ENCODE data around the gene COMMD10. TPM values are rescaled to one million over a fixed set of nuclear protein-coding genes. Genes with fewer than 3 reads are reported as not detected.

COMMD10 gene
- total RNA-seq, 1 donor from 2014 or later: 44.4 TPM

DNA sequence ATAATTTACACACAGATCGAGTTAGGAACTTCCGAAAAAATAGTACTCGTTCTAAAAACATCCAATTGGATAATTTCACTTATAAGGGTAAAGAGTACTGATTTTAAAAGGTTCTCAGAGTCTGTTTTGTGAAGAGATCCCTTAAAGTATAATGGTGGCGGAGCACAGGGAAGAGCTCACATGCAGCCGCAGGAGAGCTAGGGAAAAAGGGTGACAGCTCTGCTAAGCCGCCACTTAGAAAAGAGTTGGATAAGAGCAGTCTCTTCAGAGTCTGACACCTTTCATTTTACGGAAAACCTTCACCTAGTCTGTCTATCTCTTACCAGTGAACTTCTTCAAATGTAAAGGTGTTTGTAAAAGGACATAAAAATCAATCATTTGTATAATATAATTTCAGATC is 149.9 kb downstream of the COMMD10 start:
- Mint-ChIP-seq H3K4me1 (no peaks in the 10 kb centered on the region), H3K9me3 (no peaks in the 10 kb centered on the region), H3K27ac (no peak overlapping the region), H3K36me3 (ENCODE audit: low read depth) (peaks cover 25% of the 10 kb centered on the region), H3K27me3 (no peaks in the 10 kb centered on the region), H3K4me3 (no peak overlapping the region)
- DNase-seq: no peak
- POLR2A ChIA-PET: no interaction called here
- intact Hi-C loops (cut with micrococcal nuclease): no loop called here
- CTCF ChIA-PET: no interaction called here
- no peak for ATAC-seq (ENCODE audit: low read depth)
- TF ChIP-seq, protein P1, sequence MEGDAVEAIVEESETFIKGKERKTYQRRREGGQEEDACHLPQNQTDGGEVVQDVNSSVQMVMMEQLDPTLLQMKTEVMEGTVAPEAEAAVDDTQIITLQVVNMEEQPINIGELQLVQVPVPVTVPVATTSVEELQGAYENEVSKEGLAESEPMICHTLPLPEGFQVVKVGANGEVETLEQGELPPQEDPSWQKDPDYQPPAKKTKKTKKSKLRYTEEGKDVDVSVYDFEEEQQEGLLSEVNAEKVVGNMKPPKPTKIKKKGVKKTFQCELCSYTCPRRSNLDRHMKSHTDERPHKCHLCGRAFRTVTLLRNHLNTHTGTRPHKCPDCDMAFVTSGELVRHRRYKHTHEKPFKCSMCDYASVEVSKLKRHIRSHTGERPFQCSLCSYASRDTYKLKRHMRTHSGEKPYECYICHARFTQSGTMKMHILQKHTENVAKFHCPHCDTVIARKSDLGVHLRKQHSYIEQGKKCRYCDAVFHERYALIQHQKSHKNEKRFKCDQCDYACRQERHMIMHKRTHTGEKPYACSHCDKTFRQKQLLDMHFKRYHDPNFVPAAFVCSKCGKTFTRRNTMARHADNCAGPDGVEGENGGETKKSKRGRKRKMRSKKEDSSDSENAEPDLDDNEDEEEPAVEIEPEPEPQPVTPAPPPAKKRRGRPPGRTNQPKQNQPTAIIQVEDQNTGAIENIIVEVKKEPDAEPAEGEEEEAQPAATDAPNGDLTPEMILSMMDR (IDR thresholded peaks at IDR 0.05): no peak

DNA sequence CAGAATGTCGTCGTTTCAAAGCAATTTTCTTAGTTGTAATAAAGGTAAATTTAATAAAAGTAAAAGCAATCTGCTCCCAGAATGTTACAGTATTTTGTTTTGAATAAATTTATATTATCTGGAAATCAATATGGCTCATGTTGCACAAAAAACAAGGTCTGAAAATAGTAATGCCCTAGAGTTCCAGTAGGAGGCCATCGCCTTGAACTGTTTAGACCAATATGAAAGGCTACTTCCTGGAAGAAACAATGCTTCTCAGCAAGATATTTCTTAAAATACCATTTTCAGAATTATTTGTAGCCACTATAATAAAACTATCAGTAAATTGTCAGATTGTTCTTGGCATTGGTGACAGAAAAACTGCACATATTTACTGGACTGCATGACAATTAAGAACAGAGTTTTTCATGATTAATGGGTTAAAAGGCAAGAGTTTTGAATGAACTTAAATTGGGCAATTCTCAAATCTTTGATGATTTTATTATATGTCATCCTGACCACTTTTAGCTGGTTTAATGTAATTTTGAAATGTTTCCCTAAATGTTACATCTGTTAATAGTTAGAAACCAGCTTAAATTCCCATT is 153.2 kb downstream of the COMMD10 start:
- ATAC-seq (ENCODE audit: low read depth) (no peak), DNase-seq (no peak)
- H3K9me3 Mint-ChIP-seq: peaks cover under 1% of the 10 kb centered on the region
- intact Hi-C loops (cut with micrococcal nuclease): no loop called here
- H3K4me1 Mint-ChIP-seq: no peaks in the 10 kb centered on the region
- TF ChIP-seq, protein P1 (IDR thresholded peaks at IDR 0.05): no peak
- POLR2A ChIA-PET: no interaction called here
- CTCF ChIA-PET: no interaction called here
- H3K4me3 Mint-ChIP-seq: no peak overlapping the region
- H3K36me3 Mint-ChIP-seq (ENCODE audit: low read depth): peaks cover 42% of the 10 kb centered on the region
- no peaks in the 10 kb centered on the region for H3K27me3 Mint-ChIP-seq
- H3K27ac Mint-ChIP-seq: no peak overlapping the region

DNA sequence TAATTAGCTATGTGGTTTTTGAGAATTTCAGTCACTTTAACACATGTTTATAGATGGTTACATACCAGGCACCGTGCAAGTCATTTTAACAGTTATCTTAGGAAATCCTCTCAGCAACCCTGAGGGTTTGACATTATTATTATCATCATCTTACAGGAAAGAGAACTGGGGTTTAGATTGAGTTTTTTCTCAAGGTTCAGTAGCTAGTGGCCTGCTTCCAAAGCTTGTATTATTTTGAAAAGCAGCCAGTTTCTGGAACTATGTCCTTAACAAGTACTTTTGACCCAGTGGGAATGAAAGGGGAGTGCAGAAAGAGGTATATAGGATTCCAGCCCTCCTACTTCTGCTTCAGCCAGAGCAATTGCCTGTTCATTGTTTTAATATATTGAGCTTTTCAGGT is 157.5 kb downstream of the COMMD10 start:
- ChIA-PET CTCF (no interaction called here), POLR2A (no interaction called here)
- H3K4me1 Mint-ChIP-seq: no peaks in the 10 kb centered on the region
- ATAC-seq (ENCODE audit: low read depth) (no peak), DNase-seq (no peak)
- TF ChIP-seq, protein P1 (IDR thresholded peaks at IDR 0.05): no peak
- no peak overlapping the region for H3K4me3 Mint-ChIP-seq
- H3K36me3 Mint-ChIP-seq (ENCODE audit: low read depth): peaks cover 54% of the 10 kb centered on the region
- H3K9me3 Mint-ChIP-seq: peaks cover 21% of the 10 kb centered on the region
- H3K27me3 Mint-ChIP-seq: no peaks in the 10 kb centered on the region
- intact Hi-C loops (cut with micrococcal nuclease): no loop called here
- H3K27ac Mint-ChIP-seq: no peak overlapping the region

DNA sequence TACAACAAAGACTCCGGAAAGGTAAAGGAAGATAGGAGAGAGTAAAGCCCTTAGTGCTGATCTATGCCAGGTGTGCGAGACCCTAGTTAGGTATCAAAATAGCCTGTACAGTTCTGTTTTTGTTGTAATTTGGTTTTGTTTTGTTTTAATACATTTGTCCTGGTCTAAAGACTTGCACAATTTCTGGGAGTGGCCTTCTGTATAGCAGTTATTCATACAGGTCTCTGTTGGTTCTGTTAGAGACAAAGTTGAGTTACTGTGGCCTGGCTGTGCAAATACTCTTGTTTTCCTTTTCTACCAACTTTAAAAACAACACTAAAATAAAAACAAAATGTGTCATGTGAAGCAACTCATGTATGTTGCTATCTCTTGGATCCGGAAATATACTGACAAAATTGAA is 163.6 kb downstream of the COMMD10 start:
- CTCF ChIA-PET: no interaction called here
- ATAC-seq (ENCODE audit: low read depth) (no peak), DNase-seq (no peak)
- H3K27me3 Mint-ChIP-seq: no peaks in the 10 kb centered on the region
- no peak overlapping the region for H3K27ac Mint-ChIP-seq
- intact Hi-C loops (cut with micrococcal nuclease): no loop called here
- TF ChIP-seq, protein P1 (IDR thresholded peaks at IDR 0.05): no peak
- H3K4me1 Mint-ChIP-seq: no peaks in the 10 kb centered on the region
- H3K9me3 Mint-ChIP-seq: peaks cover 31% of the 10 kb centered on the region
- POLR2A ChIA-PET: no interaction called here
- no peak overlapping the region for H3K4me3 Mint-ChIP-seq
- peaks cover 36% of the 10 kb centered on the region for H3K36me3 Mint-ChIP-seq (ENCODE audit: low read depth)

DNA sequence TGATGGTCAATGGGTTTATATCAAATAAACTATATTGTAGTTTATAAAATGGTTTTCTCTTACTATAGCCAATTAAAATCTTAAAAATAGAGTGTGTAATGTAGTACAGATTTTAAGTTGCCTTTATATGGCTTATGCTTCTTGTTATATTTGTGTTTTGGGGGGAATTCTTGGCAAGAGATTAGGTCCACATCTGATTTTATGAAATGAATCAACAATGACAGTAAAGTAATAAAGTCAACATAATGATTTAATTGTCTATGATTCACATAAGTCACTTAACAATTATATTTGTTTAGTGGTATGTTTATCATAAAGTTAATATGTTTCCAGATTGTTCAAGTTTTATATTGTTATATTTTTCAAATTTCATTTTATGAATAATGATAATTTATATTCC is 164.8 kb downstream of the COMMD10 start:
- Mint-ChIP-seq H3K27ac (no peak overlapping the region), H3K27me3 (no peaks in the 10 kb centered on the region), H3K9me3 (peaks cover 30% of the 10 kb centered on the region), H3K4me1 (no peaks in the 10 kb centered on the region), H3K4me3 (no peak overlapping the region), H3K36me3 (ENCODE audit: low read depth) (peaks cover 37% of the 10 kb centered on the region)
- ChIA-PET POLR2A (no interaction called here), CTCF (no interaction called here)
- intact Hi-C loops (cut with micrococcal nuclease): no loop called here
- TF ChIP-seq, protein P1 (IDR thresholded peaks at IDR 0.05): no peak
- ATAC-seq (ENCODE audit: low read depth) (no peak), DNase-seq (no peak)
